ENCODE data around the gene PLGRKT.
A peak's percentile ranks its signal among the peaks of the same experiment; 100 is the strongest.
"Not testable (repeated sequence)": the region's sequence is repeated elsewhere in the genome, so short reads cannot be mapped to it uniquely, and the experiment has no call there.

The PLGRKT gene

DNA sequence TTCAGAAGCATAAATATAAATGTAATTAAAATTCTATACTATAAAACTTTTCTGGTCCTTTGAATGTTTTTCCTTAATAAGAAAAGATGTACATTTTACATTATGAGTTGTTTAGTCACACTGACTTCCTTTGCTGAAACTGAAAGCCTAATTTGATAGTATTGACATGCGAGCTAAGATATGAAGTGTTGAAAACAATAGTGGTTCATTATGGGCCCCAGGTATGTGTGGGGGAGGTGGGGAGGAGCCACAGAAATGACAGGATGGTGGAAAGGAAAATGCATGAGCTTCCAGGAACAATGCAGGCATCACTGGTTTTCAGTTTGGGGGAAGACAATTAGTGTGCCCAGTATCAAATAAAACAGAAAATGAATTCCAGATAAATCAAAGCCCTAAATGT, 62.6 kb downstream of the PLGRKT start:
- peak; percentile 36 for DNase-seq

GRCh38 chr9:5364294-5365024, 73.3 kb downstream of the PLGRKT start:
- no peak for DNase-seq

GRCh38 chr9:5361326-5362010, 76.3 kb downstream of the PLGRKT start:
- no peak for DNase-seq

DNA sequence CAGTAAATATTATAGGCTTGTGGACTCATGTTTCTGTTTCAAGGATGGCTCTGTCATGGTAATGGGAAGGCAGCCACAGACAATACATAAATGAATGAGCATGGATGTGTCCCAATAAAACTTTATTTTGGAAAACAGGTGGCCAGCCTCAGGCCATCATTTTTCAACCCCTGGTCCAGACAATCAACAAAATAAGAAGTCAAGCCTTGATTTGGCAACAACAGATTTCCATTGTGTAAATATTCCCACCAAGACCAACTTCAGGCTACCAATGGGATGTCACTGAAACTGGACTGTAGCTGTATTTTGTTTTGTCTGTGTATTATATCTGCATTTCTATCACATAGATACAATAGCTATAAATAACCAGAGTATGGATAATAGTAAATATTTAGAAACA, 77.4 kb downstream of the PLGRKT start:
- no peak for DNase-seq

DNA sequence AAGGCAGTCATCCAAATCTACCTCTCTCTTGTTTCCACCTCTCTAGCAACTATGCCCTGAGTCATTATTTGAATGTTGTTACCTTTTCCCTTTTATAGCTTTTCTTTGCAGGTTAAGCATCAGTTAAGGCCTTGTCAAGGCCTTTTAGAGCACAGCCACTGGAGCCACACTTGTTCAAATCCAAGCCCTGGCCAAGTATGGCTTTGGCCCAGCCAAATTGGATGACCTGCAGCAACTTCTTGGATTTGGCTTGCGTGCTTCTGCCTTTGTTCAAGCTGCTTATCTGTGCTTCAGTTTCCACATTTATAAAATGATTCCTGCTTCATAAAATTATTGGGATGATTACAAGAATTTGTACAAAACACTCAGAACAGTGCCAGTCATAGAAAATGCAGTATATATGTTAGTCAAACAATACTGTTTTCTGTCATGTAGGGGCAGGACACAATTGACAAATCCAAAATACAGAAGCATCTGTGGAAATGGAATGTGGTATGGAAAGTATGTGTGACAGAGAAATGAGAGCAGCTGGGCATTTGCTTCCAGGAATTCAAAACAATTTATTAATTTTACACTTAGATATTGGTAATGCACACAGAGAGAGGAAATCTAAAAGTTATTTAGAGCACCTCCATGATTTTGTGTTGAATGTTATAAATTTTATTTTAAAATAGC, 80.2 kb downstream of the PLGRKT start:
- no peak for DNase-seq

DNA sequence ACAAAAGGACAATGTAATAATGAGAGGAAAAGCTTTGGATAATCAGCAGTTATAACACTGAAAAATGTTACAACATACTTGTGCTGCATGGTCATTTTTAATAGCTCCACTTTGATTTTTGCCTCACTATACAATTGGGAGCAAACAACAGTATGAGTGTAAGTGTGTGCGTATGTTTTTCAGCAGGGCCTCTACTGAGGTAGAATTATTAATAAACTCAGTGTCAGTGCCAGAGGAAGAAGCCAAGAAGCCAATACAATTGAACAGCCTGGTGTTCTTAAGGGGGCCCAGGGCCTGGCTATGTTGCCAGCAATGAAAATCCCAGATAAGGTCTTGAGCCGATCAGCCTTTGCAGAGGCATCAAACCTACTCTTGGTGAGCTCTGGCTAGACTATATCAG, 81.9 kb downstream of the PLGRKT start:
- DNase-seq = no peak

DNA sequence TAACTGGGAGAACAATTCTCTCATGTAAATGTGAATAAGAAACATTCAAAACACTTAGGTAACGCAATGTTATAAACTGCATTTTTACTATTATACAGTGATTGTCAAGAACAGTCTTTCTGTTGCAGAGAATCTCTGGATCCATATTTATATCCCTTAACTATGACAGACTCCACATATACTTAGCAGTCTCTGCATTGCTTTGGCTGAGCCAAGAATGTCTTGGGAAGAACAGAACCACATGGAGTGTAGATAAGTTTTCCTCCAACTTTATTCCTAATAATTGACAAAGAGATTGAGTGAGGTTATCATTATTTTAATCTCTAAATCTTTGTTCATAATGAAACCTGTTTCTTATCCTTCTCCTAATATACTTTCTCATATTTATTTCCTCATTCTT, 82.5 kb downstream of the PLGRKT start:
- no peak for DNase-seq

DNA sequence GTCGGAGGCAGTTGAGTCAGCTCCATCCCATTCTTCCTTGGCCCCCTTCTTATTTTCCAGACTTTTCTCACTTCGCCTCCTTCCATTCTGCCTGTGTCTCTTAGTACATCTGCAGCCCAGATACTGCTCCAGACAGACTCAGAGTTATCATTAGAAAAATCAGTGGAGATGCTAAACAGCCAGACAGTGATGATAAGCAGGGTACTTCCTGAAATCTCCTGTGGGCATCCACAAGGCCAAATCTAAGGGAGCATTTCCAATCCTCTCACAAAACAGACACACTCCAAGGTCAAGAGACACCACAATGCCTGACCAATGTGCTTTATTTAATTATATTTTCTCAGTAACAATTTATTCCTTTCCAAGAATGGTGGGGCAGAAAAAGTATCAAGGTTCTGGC, 83.5 kb downstream of the PLGRKT start:
- no peak for DNase-seq

DNA sequence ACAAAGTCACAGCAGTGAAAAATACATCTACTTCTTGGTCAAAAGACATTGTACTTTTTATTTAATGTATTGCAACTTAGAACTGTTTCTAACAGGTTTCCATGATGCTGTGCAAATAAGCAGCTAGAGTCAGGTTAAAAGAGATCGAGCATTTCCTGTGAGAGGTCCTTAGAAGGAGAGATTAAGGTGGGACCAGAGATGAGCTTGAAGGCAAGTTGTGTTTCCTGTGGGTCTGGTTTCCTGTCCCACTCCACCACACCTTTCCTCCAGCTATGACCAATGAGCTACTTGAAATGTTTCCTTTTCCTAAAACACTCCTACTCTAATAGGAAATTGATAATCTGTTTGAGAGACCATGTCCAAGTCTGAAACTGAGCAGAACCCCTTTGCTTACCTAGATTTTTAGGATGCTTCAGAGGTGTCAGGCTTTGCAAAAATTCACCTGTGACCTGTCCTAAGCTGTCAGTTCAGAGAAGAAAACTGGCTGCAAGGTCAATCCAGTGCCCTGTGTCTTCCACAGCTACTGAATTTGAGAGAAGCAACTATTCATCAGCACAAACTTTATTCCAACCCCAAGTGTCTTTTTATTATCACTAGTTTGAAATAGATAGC, 85.0 kb downstream of the PLGRKT start:
- no peak for DNase-seq

DNA sequence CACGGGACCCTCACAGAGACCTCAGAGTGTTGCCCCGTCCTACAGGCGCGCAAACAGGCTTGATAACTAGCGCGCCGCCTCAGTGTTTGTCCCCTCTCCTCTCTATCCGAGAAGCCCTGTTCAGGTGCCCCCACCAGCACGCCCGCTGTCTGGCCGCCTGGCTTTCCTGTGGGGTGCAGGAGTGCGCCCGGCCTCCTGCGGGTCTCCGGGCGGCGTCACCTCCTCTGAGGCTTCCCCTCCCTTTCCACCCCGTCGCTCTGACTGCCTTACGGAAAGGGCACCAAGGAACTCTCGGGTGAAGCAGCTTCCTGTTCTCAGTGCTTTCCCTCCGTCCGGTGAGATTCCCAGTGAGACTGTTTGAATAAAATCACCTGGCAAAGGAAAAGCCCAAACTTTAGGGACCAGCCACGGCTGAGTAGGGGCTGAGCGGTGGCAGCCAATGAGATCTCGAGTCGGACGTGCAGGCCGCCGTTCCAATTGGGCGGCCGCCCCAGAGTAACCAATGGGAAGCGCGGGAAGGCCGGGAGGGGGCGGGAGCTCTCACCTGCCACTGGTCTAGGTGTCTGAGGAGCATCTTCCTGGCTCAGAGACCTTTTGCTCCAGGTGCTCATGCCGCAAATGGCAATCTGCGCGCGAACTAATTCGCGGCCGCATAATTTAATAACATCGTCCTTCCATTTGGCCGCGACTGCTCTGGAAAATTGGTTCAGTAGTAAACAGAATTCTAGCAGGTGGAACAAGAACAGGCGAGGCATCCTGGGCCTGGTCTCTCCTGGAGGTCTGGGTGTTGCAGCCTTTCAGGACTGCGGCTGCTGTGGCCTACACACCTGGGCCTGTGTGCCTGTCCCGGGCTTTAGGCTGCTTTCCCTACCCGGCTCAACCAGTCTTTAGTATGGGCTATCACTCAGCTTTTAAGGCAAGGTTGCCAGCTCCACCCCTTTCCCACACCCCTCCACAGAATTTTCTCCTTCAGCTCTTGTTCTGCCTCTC, 98.4 kb downstream of the PLGRKT start, which contains the start of gene RLN1:
RLN1 (minus strand) TSS at position 885 of the 990 bp plus-strand sequence; CDS start at position 755, 130 bp downstream.
- DNase-seq = peak; percentile 17

- DNase-seq = no peak
Measured at GRCh38 chr9:5336688-5337087, 101.0 kb downstream of the PLGRKT start.

- DNase-seq = not testable (repeated sequence)
Measured at GRCh38 chr9:5331276-5331675, 106.4 kb downstream of the PLGRKT start.

- no peak for DNase-seq
Measured at GRCh38 chr9:5326893-5327548, 110.7 kb downstream of the PLGRKT start.

GRCh38 chr9:5326187-5326586, 111.5 kb downstream of the PLGRKT start:
- no peak for DNase-seq

GRCh38 chr9:5321601-5322000, 116.1 kb downstream of the PLGRKT start:
- DNase-seq = not testable (repeated sequence)

- no peak for DNase-seq
Measured at GRCh38 chr9:5321058-5321457, 116.7 kb downstream of the PLGRKT start.

- DNase-seq = not testable (repeated sequence)
Measured at GRCh38 chr9:5316406-5316805, 121.3 kb downstream of the PLGRKT start.

DNA sequence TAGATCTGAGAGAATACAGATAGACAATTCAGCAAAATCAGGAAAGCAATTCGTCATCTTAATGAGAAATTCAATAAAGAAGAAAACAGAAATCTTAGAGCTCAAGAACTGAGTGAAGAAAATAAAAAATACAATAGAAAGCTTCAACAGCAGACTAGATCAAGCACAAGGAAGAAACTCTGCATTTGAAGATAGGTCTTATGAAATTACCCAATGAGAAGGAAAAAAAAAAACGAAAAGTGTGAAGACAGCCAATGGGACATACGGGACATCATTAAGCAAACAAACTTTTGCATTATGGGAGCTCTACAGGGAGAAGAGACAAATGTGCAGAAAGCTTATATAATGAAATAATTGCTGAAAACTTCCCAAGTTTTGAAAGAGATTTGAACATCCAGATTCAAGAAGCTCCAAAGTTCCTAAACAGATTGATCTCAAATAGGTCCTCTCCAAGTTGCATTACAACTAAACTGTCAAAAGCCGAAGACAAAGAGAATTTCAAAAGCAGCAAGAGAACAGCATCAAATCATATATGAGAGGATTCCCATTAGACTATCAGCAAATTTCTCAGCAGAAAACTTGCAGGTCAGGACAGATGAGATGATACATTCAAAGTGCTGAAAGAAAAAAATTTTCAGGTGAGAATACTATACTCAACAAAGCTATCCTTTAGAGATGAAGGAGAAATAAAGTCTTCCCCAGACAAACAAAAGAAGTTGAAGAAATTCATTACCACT, 122.4 kb downstream of the PLGRKT start:
- DNase-seq = no peak

DNA sequence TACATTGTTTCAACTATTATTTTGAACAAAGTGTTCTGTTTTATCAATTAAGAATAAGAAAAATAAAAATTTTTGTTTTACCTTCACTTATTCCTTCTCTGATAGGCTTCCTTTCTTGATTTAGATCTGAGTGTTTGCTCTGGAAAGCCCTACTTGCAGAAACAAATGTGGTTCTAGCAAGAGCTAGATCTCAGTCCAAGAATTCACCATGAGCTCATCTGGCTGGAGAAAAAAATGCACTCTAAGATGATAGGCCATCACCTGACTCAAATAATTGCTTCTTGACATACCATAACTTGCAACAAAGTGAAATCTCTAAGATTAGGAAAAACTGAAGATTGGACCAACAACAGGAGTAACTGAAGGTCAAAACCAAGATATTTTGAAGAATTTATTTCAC, 126.9 kb downstream of the PLGRKT start:
- DNase-seq = no peak
